22Rv1 (cell line): ENCODE data around the gene DPYSL5.

ENCODE experiments used
- CTCF ChIP-seq: fragments of 450-650 bp; IDR thresholded peaks from 2 replicates; pipeline ENCODE4 v1.5.1; 2017; ENCODE audit warnings: mild to moderate bottlenecking
- ZFX ChIP-seq: fragments of 450-650 bp; IDR thresholded peaks from 2 replicates; pipeline ENCODE4 v1.6.1; 2017; ENCODE audit warnings: antibody characterized with exemption, borderline replicate concordance

- no peak for TF ChIP-seq CTCF
- TF ChIP-seq ZFX = no peak
These were observed 6.4 kb downstream of the DPYSL5 start for GRCh38 chr2:26854283-26854827.
